K562 treated with DMSO at 1 percent for 12 hours (cell line): ENCODE measurements around the gene TNS3. TPM values are rescaled to one million over a fixed set of nuclear protein-coding genes. Genes with fewer than 3 reads are reported as not detected.

Experiments
- total RNA-seq: library from RNA; unstranded; fragments of 300-600 nt; gene quantifications from 2 replicates; pipeline ENCODE4 v1.2.3, GENCODE V29; 2022; ENCODE audit not compliant: insufficient read depth

The TNS3 gene
- total RNA-seq: not detected in 2 replicates

GRCh38 chr7:47581804-47582763, at the start of gene TNS3:
Gene TNS3, minus strand, starts transcription at chr7:47582111. Its CDS starts 142,475 bp downstream, at chr7:47439636.

